Right lobe of liver (tissue), 4 donors: ENCODE data around the gene IPPK.

ENCODE experiments used
- CTCF ChIP-seq, 4 donors: fragments of 200-600 bp in 3 of 4; fragments of 450-650 bp in 1 of 4; IDR thresholded peaks; one replicate each; pipeline versions ENCODE4 v1.5.1 to v1.8.0; 2016 to 2022; ENCODE audit warnings: antibody characterized with exemption in 4 of 4, mild to moderate bottlenecking in 2 of 4
- POLR2A ChIP-seq: fragments of 450-650 bp; IDR thresholded peaks from one replicate; pipeline ENCODE4 v1.6.1; 2017; ENCODE audit warnings: antibody characterized with exemption, mild to moderate bottlenecking
- donor health status: DM: no; HTN: no; CAD: no.
- donor health status: DM: no; HTN: no; CAD: no.
- donor health status: DM: no; HTN: yes; CAD: no.

- TF ChIP-seq CTCF (IDR thresholded peaks at IDR 0.05) = no peak
- no peak for TF ChIP-seq POLR2A
Observed at GRCh38 chr9:92635760-92636159, 34.2 kb downstream of the IPPK start.
